OCI-M2 (cell line): ENCODE data around the gene CDH15.

ENCODE experiments used
- DNase-seq: peaks from one replicate; lab custom pipeline; 2025; ENCODE audit not compliant: unreplicated experiment; lab: John Stamatoyannopoulos, UW

The CDH15 gene

GRCh38 chr16:89171216-89172170 lies at the start of gene CDH15:
CDH15 (plus strand) TSS chr16:89171748; CDS start chr16:89171832, 84 bp downstream.
- peak; percentile 32 for DNase-seq

- no peak for DNase-seq
These were observed 49.2 kb upstream of the CDH15 start for GRCh38 chr16:89122322-89122851.

GRCh38 chr16:89123001-89123830 lies 48.3 kb upstream of the CDH15 start:
- DNase-seq = no peak

- no peak for DNase-seq
These were observed 47.8 kb upstream of the CDH15 start for GRCh38 chr16:89123831-89124100.

- no peak for DNase-seq
These were observed 42.2 kb upstream of the CDH15 start for GRCh38 chr16:89129378-89129777.

- DNase-seq = no peak
These were observed 41.1 kb upstream of the CDH15 start for GRCh38 chr16:89130448-89130847.

GRCh38 chr16:89131783-89132182 lies 39.8 kb upstream of the CDH15 start:
- DNase-seq = no peak

GRCh38 chr16:89132194-89133005 lies 39.1 kb upstream of the CDH15 start:
- no peak for DNase-seq

GRCh38 chr16:89133457-89134127 lies 38.0 kb upstream of the CDH15 start:
- no peak for DNase-seq

GRCh38 chr16:89134269-89134668 lies 37.3 kb upstream of the CDH15 start:
- DNase-seq = no peak

GRCh38 chr16:89135166-89135565 lies 36.4 kb upstream of the CDH15 start:
- no peak for DNase-seq

- DNase-seq = no peak
These were observed 35.4 kb upstream of the CDH15 start for GRCh38 chr16:89135971-89136765.

- no peak for DNase-seq
These were observed 34.6 kb upstream of the CDH15 start for GRCh38 chr16:89136931-89137330.

- DNase-seq = no peak
These were observed 33.7 kb upstream of the CDH15 start for GRCh38 chr16:89137666-89138512.

- DNase-seq = no peak
These were observed 33.1 kb upstream of the CDH15 start for GRCh38 chr16:89138513-89138795.

- no peak for DNase-seq
These were observed 32.6 kb upstream of the CDH15 start for GRCh38 chr16:89138843-89139520.

GRCh38 chr16:89139907-89140361 lies 31.6 kb upstream of the CDH15 start:
- DNase-seq = no peak

- no peak for DNase-seq
These were observed 31.1 kb upstream of the CDH15 start for GRCh38 chr16:89140401-89140800.
